ENCODE measurements around the gene PACSIN3. TPM values are rescaled to one million over a fixed set of nuclear protein-coding genes. Genes with fewer than 3 reads are reported as not detected.
A peak's percentile ranks its signal among the peaks of the same experiment; 100 is the strongest.

PACSIN3 gene
- total RNA-seq (2021; ENCODE audit: unreplicated experiment), result 63.1 TPM
- 42.3 and 43.9 TPM in 2 replicates for polyA plus RNA-seq (2012)
- percentile 69 among the genes with signal in this experiment for Bru-seq, nascent RNA
- percentile 75 among the genes with signal in this experiment for BruChase-seq, experiment 1, labeled RNA remaining after a 6-hour chase
- BruChase-seq, experiment 2, labeled RNA remaining after a 2-hour chase, result percentile 74 among the genes with signal in this experiment
- long read RNA-seq, transcript PACSIN3-201 (11 exons, 1,843 nt), result major isoform, 110 of 146 reads
- long read RNA-seq, partial matches to known transcripts, result 14 of 146 reads
- long read RNA-seq, other reads (novel, unspliced or antisense), result 22 of 146 reads

DNA sequence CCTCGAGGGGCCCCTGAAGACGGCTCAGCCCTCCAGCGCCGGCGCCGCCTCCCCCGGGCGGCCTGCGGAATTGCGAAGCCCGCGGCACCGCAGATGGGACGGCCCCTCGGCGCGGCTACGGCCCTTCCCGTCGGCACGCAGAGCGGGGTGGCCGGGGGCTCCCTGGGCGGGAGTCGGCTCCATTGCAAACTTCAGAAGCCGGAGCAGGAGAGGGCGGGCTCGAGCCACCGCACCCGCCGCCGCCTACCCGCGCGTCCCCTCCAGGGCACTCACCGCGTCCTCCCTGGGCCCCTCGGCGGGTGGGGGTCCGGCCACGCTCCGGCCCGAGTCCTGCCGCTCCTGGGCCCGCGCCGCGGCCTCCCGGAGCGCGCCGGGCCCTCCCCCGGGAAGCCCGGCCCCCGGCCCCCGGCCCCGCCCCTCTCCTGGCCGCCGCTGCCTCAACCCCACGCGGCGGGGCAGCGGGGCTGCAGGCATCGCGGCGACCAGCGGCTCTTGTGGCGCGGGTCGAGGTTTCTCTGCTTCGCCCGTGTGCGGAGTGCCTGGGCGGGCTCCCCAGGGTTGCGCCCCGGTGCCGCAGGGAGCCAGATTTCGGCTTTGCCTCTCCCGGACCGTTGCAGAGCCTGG lies at the start of gene PACSIN3:
Gene PACSIN3, minus strand, starts transcription at position 359 of the 624 bp plus-strand sequence. CDS start 3,707 bp downstream, outside the sequence.
- Histone ChIP-seq H3K9ac (ENCODE audit: low read length) (peak within 1 kb of the TSS; percentile 91), H3K27me3 (ENCODE audit: insufficient read depth, low read length) (no peaks in the 10 kb centered on the region), H3K79me2 (ENCODE audit: insufficient read depth, low read length) (peaks cover 33% of the 10 kb centered on the region), H3K36me3 (ENCODE audit: control insufficient read depth in 1 of 2, insufficient read depth in 2 of 2, low read length in 2 of 2) (no peaks in the 10 kb centered on the region), H3K4me1 (ENCODE audit: control insufficient read depth in 1 of 2, insufficient read depth in 2 of 2, low read length in 2 of 2) (peaks cover 18 to 42% of the 10 kb centered on the region in 2 experiments), H3K4me2 (ENCODE audit: low read length) (peak within 1 kb of the TSS; percentile 96), H2AFZ (ENCODE audit: low read depth, low read length, poor library complexity, severe bottlenecking) (no peak within 1 kb of the TSS), H3K9me3 (ENCODE audit: control insufficient read depth in 1 of 2, insufficient read depth in 1 of 2, low read depth in 1 of 2, low read length in 2 of 2) (no peaks in the 10 kb centered on the region), H4K20me1 (ENCODE audit: insufficient read depth) (no peaks in the 10 kb centered on the region), H3K27ac (ENCODE audit: low read depth, low read length) (peak within 1 kb of the TSS; percentile 96), H3K9me2 (ENCODE audit: insufficient read depth) (no peaks in the 10 kb centered on the region), H3K4me3 (replicated peaks in 1 of 2; ENCODE audit: low read depth in 1 of 2, low read length in 2 of 2) (peak within 1 kb of the TSS; percentile 58 to 94)
- intact Hi-C loops (cut with micrococcal nuclease), result no loop called here
- DNase-seq (ENCODE audit: low read depth, low spot score), result no peak
- ChIA-PET CTCF (interaction anchor here (1.0 to 2.8 kb wide), 3 partner anchors 29 to 73 kb away, joined by 4 to 18 read pairs (median 6); partner anchors contain the start of gene DDB2), RAD21 (ENCODE audit: low non-redundant PET in 1 of 2, low total read pairs in 2 of 2, uncharacterized antibody in 2 of 2, unreplicated experiment in 2 of 2) (interaction anchor here in 1 of 2 experiments (0.6 kb wide), 1 partner anchor 268 kb away, joined by 3 read pairs; no protein-coding TSS in a partner anchor), POLR2A (interaction anchor here (3.8 kb wide), 1 partner anchor 29 kb away, joined by 29 read pairs; the partner anchor contains the start of gene DDB2)
- no TSS peak for BruUV-seq (replicated peaks)
- peak; percentile 75 for ATAC-seq
- TF ChIP-seq CEBPB (IDR thresholded peaks at IDR 0.05; ENCODE audit: low read depth) (no peak), POLR2AphosphoS5 (IDR thresholded peaks at IDR 0.05; ENCODE audit: low read depth, low read length) (peak; percentile 56), ELF1 (IDR thresholded peaks at IDR 0.05; ENCODE audit: borderline replicate concordance, low read depth) (no peak), CBX3 (IDR thresholded peaks at IDR 0.05; ENCODE audit: low read depth) (no peak), SIN3A (IDR thresholded peaks at IDR 0.05; ENCODE audit: low read depth) (no peak), SRF (IDR thresholded peaks at IDR 0.05; ENCODE audit: low read depth) (no peak), SP1 (IDR thresholded peaks at IDR 0.05; ENCODE audit: low read depth) (no peak), RAD21 (IDR thresholded peaks at IDR 0.05; ENCODE audit: low read depth) (no peak), POLR2A (IDR thresholded peaks at IDR 0.05; ENCODE audit: borderline replicate concordance, extremely low read depth, insufficient read depth, insufficient read length) (peak; percentile 32), YY1 (IDR thresholded peaks at IDR 0.05; ENCODE audit: extremely low read depth, insufficient replicate concordance, low read depth, low read length) (no peak), ZFX (IDR thresholded peaks at IDR 0.05) (peak; percentile 83), FOSL1 (IDR thresholded peaks at IDR 0.05; ENCODE audit: low read depth) (no peak)
- TF ChIP-seq, protein P1, sequence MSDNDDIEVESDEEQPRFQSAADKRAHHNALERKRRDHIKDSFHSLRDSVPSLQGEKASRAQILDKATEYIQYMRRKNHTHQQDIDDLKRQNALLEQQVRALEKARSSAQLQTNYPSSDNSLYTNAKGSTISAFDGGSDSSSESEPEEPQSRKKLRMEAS (IDR thresholded peaks at IDR 0.05), result no peak; the same call in 1 of the 2 replicates
- TF ChIP-seq, protein P2, sequence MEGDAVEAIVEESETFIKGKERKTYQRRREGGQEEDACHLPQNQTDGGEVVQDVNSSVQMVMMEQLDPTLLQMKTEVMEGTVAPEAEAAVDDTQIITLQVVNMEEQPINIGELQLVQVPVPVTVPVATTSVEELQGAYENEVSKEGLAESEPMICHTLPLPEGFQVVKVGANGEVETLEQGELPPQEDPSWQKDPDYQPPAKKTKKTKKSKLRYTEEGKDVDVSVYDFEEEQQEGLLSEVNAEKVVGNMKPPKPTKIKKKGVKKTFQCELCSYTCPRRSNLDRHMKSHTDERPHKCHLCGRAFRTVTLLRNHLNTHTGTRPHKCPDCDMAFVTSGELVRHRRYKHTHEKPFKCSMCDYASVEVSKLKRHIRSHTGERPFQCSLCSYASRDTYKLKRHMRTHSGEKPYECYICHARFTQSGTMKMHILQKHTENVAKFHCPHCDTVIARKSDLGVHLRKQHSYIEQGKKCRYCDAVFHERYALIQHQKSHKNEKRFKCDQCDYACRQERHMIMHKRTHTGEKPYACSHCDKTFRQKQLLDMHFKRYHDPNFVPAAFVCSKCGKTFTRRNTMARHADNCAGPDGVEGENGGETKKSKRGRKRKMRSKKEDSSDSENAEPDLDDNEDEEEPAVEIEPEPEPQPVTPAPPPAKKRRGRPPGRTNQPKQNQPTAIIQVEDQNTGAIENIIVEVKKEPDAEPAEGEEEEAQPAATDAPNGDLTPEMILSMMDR (IDR thresholded peaks at IDR 0.05 in 2 of 3, conservative IDR thresholded peaks at IDR 0.05 in 1 of 3; ENCODE audit: borderline replicate concordance in 1 of 3, insufficient read depth in 1 of 3, low read depth in 2 of 3, low read length in 2 of 3), result no peak
- TF ChIP-seq, protein P3, sequence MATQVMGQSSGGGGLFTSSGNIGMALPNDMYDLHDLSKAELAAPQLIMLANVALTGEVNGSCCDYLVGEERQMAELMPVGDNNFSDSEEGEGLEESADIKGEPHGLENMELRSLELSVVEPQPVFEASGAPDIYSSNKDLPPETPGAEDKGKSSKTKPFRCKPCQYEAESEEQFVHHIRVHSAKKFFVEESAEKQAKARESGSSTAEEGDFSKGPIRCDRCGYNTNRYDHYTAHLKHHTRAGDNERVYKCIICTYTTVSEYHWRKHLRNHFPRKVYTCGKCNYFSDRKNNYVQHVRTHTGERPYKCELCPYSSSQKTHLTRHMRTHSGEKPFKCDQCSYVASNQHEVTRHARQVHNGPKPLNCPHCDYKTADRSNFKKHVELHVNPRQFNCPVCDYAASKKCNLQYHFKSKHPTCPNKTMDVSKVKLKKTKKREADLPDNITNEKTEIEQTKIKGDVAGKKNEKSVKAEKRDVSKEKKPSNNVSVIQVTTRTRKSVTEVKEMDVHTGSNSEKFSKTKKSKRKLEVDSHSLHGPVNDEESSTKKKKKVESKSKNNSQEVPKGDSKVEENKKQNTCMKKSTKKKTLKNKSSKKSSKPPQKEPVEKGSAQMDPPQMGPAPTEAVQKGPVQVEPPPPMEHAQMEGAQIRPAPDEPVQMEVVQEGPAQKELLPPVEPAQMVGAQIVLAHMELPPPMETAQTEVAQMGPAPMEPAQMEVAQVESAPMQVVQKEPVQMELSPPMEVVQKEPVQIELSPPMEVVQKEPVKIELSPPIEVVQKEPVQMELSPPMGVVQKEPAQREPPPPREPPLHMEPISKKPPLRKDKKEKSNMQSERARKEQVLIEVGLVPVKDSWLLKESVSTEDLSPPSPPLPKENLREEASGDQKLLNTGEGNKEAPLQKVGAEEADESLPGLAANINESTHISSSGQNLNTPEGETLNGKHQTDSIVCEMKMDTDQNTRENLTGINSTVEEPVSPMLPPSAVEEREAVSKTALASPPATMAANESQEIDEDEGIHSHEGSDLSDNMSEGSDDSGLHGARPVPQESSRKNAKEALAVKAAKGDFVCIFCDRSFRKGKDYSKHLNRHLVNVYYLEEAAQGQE (IDR thresholded peaks at IDR 0.05; ENCODE audit: low read depth), result no peak

Measured in HCT116 (cell line).